Suprapubic skin (tissue), 4 donors: ENCODE measurements around the gene TYROBP. TPM values are rescaled to one million over a fixed set of nuclear protein-coding genes. Genes with fewer than 3 reads are reported as not detected.
"Not testable (repeated sequence)": the region's sequence is repeated elsewhere in the genome, so short reads cannot be mapped to it uniquely, and the experiment has no call there.

Source experiments
- DNase-seq, 2 donors: peaks; one replicate each; pipeline ENCODE4 v3.0.0-alpha.2; 2019; ENCODE audit warnings: low spot score in 2 of 2
- H3K27ac ChIP-seq: fragments of 200-600 bp; sonication (generic); one replicate; pipeline ENCODE4 v1.5.1; 2019
- H3K27me3 ChIP-seq: fragments of 200-600 bp; sonication (generic); one replicate; pipeline ENCODE4 v1.5.1; 2019
- H3K36me3 ChIP-seq: fragments of 200-600 bp; sonication (generic); one replicate; pipeline ENCODE4 v1.5.1; 2019
- H3K4me1 ChIP-seq: fragments of 200-600 bp; sonication (generic); one replicate; pipeline ENCODE4 v1.5.1; 2019
- H3K4me3 ChIP-seq: fragments of 200-600 bp; sonication (generic); one replicate; pipeline ENCODE4 v1.5.1; 2019; ENCODE audit warnings: mild to moderate bottlenecking
- H3K9me3 ChIP-seq: fragments of 200-600 bp; sonication (generic); one replicate; pipeline ENCODE4 v1.5.1; 2019
- EP300 ChIP-seq: sonication (generic); formaldehyde crosslinking; IDR thresholded peaks from one replicate; pipeline ENCODE4 v1.6.1; 2017; ENCODE audit warnings: antibody characterized with exemption
- POLR2A ChIP-seq, 2 donors: fragments of 450-650 bp; IDR thresholded peaks; one replicate each; pipeline ENCODE4 v1.6.1; 2017; ENCODE audit warnings: antibody characterized with exemption in 2 of 2, mild to moderate bottlenecking in 2 of 2, moderate library complexity in 2 of 2
- POLR2AphosphoS5 ChIP-seq, 3 donors: sonication (generic); formaldehyde crosslinking; IDR thresholded peaks; one replicate each; pipeline ENCODE4 v1.6.1; 2017; ENCODE audit warnings: antibody characterized with exemption in 3 of 3
- WGBS: methylation state at CpG from one replicate; pipeline ENCODE4 v1.1.5; 2018; 5-methylcytosine and 5-hydroxymethylcytosine counted together
- total RNA-seq, 4 donors: library from RNA; depleted of rRNA; stranded (reverse); fragments of >200 nt; gene quantifications; one replicate each; pipeline ENCODE4 v1.1.0, GENCODE V29; 2016
- TF ChIP-seq, protein P1 (sequence below), 2 donors: fragments of 200-600 bp in 1 of 2; fragments of 450-650 bp in 1 of 2; sonication (generic) in 1 of 2; IDR thresholded peaks; one replicate each; pipeline ENCODE4 v1.5.1; 2016 to 2019; ENCODE audit warnings: antibody characterized with exemption in 2 of 2, mild to moderate bottlenecking in 1 of 2, moderate library complexity in 1 of 2

Gene TYROBP
- total RNA-seq, 4 donors from 2014 or later = 12.4 to 29.4 (median 15.6) TPM

DNA sequence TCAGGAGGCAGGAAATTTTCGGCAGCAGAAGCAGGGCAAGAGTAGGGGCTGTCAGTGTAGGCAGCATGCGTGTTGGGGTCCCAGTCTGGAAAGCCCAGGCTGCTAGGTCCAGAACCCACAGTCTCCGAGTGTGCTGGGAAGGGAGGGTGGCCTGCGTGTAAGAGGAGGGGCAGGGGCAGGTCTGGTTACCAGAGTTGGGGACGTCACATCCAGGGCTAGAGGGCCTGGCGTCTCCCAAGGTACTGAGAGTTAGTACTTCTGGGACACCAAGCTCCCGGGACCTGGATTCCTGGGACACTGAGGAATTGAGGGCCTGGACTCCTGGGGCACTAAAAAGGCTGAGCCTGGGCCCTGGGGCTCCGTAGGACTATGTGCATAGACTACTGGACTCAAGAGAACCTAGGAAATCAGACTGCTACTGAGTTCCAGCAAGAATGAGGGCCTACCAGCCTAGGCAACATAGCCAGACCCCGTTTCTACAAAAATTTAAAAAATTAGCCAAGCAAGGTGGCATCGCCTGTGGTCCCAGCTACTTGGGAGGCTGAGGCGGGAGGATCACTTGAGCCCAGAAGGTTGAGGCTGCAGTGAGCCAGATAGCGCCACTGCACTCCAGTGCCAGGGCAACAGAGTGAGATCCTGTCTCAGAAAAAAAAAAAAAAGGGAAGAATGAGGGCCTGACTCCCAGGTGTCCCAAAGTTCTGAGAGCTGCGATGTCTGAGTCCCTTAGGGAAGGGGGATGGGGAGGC is 10.2 kb downstream of the TYROBP start:
- WGBS = 82% methylated on average over 13 of the region's 13 CpGs
- H3K27ac ChIP-seq = no peak overlapping the region
- TF ChIP-seq, protein P1, sequence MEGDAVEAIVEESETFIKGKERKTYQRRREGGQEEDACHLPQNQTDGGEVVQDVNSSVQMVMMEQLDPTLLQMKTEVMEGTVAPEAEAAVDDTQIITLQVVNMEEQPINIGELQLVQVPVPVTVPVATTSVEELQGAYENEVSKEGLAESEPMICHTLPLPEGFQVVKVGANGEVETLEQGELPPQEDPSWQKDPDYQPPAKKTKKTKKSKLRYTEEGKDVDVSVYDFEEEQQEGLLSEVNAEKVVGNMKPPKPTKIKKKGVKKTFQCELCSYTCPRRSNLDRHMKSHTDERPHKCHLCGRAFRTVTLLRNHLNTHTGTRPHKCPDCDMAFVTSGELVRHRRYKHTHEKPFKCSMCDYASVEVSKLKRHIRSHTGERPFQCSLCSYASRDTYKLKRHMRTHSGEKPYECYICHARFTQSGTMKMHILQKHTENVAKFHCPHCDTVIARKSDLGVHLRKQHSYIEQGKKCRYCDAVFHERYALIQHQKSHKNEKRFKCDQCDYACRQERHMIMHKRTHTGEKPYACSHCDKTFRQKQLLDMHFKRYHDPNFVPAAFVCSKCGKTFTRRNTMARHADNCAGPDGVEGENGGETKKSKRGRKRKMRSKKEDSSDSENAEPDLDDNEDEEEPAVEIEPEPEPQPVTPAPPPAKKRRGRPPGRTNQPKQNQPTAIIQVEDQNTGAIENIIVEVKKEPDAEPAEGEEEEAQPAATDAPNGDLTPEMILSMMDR (IDR thresholded peaks at IDR 0.05) = no peak
- TF ChIP-seq POLR2A (IDR thresholded peaks at IDR 0.05) (no peak), EP300 (no peak), POLR2AphosphoS5 (IDR thresholded peaks at IDR 0.05) (no peak)
- peak overlapping the region; percentile 70 for H3K4me3 ChIP-seq
- H3K9me3 ChIP-seq = no peaks in the 10 kb centered on the region
- H3K36me3 ChIP-seq = peaks cover 43% of the 10 kb centered on the region
- no peaks in the 10 kb centered on the region for H3K27me3 ChIP-seq
- H3K4me1 ChIP-seq = peaks cover 35% of the 10 kb centered on the region
- DNase-seq = no peak

DNA sequence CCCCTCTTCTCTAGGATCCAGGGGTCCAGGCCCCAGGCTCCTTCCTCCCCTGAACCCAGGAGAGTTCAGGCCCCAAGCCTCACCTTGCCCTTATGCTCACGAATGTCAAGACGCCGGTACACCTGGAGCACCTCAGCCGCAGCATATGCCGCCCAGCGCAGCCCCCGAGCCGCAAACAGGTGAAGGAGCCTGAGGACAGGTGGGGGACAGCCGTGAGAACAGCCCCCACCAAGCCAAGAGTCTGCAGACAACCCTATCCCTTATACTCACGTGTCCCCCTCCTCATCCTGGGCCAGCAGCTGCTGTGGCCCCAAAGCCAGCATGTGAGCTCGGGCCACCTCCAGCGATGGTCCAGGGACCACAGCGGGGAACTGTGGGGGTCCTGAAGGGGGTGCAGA is 11.5 kb downstream of the TYROBP start:
- WGBS = 86% methylated on average over 13 of the region's 13 CpGs
- Histone ChIP-seq H3K4me1 (peaks cover 32% of the 10 kb centered on the region), H3K9me3 (no peaks in the 10 kb centered on the region), H3K4me3 (no peak overlapping the region), H3K27ac (no peak overlapping the region), H3K36me3 (peaks cover 53% of the 10 kb centered on the region), H3K27me3 (no peaks in the 10 kb centered on the region)
- DNase-seq = no peak
- TF ChIP-seq POLR2A (IDR thresholded peaks at IDR 0.05) = no peak
- TF ChIP-seq POLR2AphosphoS5 (IDR thresholded peaks at IDR 0.05) = no peak
- TF ChIP-seq, protein P1 (IDR thresholded peaks at IDR 0.05) = no peak
- TF ChIP-seq EP300 = no peak

DNA sequence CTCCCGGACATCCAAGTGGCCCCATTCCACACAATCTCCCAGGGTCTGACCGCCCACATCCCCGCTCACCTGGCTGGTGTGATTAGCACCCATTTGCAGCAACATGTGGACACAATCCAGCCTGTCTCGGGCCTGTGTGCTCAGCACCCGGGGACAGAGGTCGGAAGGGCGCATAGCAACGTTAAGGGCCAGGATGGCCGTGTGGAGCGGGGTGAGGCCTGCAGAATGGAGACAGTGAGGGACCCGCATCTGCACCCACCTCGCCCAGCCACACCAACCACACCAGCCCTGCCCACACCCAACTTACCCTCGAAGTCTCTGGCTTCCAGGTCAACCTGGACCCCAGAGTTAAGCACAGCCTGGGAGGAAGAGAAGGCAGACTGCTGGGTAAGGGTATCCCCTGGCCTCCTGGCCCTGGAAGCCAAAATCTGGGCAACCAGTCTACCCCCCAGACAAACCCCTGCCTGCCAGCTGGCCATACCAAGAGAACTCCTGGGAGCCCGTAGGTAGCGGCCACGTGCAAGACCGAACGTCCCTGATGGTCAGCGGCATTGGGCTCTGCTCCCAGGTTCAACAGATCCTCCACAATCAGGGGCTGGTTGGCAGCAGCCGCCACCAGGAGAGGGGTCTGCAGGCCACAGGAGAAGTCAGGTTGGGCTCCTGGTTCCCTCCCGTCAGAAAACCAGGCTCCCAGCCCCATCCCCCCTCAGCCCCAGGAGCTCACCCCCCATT is 12.0 kb downstream of the TYROBP start:
- H3K4me3 ChIP-seq = no peak overlapping the region
- DNase-seq = no peak
- WGBS = 90% methylated on average over 16 of the region's 21 CpGs
- H3K27ac ChIP-seq = no peak overlapping the region
- peaks cover 53% of the 10 kb centered on the region for H3K36me3 ChIP-seq
- no peaks in the 10 kb centered on the region for H3K9me3 ChIP-seq
- H3K4me1 ChIP-seq = peaks cover 26% of the 10 kb centered on the region
- H3K27me3 ChIP-seq = no peaks in the 10 kb centered on the region
- no peak for TF ChIP-seq POLR2A (IDR thresholded peaks at IDR 0.05)
- no peak for TF ChIP-seq POLR2AphosphoS5 (IDR thresholded peaks at IDR 0.05)
- no peak for TF ChIP-seq EP300
- TF ChIP-seq, protein P1 (IDR thresholded peaks at IDR 0.05) = no peak

DNA sequence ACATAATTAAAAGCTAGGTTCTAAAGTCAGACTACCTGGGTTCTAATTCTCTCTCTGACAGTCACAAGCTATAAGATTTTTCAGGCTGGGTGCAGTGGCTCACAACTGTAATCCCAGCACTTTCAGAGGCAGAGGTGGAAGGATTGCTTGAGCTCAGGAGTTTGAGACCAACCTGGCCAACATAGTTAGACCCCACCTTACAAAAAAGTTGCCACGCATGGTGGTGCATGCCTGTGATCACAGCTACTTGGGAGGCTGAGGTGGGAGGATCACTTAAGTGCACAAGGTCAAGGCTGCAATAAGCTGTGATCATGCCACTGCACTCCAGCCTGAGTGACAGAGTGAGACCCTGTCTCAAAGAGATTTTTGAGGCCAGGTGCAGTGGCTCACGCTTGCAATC is 13.8 kb downstream of the TYROBP start:
- Histone ChIP-seq H3K4me3 (no peak overlapping the region), H3K4me1 (peaks cover 18% of the 10 kb centered on the region), H3K27me3 (no peaks in the 10 kb centered on the region), H3K36me3 (peaks cover 66% of the 10 kb centered on the region), H3K9me3 (no peaks in the 10 kb centered on the region), H3K27ac (no peak overlapping the region)
- 95% methylated on average over 2 of the region's 2 CpGs for WGBS
- TF ChIP-seq, protein P1 (IDR thresholded peaks at IDR 0.05) = no peak
- TF ChIP-seq POLR2AphosphoS5 (IDR thresholded peaks at IDR 0.05) (no peak), EP300 (no peak), POLR2A (IDR thresholded peaks at IDR 0.05) (no peak)
- DNase-seq = no peak

DNA sequence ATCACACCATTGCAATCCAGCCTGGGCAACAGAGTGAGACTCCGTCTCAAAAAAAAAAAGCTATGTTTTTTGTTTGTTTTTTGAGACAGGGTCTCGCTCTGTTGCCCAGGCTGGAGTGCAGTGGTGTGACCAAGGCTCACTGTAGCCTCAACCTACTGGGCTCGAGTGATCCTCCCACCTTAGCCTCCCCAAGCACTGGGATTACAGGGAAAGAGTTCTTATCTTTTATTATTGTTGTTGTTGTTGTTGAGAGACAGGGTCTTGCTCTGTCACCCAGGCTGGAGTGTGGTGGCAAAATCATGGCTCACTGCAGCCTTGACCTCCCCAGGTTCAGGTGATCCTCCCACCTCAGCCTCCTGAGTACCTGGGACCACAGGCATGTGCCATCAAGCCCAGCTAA is 16.3 kb downstream of the TYROBP start:
- peaks cover 85% of the 10 kb centered on the region for H3K36me3 ChIP-seq
- DNase-seq, H3K27me3 ChIP-seq, H3K9me3 ChIP-seq, H3K4me3 ChIP-seq, H3K4me1 ChIP-seq, H3K27ac ChIP-seq: not testable (repeated sequence)
- 95% methylated on average over 3 of the region's 3 CpGs for WGBS
